Activated CD4-positive, alpha-beta memory T cell treated with anti-CD3 and anti-CD28 coated beads for 36 hours (primary cell): ENCODE measurements around the gene TMEM50B. TPM values are rescaled to one million over a fixed set of nuclear protein-coding genes. Genes with fewer than 3 reads are reported as not detected.

Experiments used
- CTCF ChIA-PET: fragments of 350-600 bp; sonication (Branson Sonifier 250); formaldehyde crosslinking; loops from one replicate; lab custom pipeline; 2021; ENCODE audit warnings: antibody characterized with exemption, inconsistent platforms; lab: Charles Lee
- POLR2A ChIA-PET: fragments of 350-600 bp; sonication (Branson Sonifier 250); formaldehyde crosslinking; loops from one replicate; lab custom pipeline; 2021; ENCODE audit warnings: antibody characterized with exemption; lab: Charles Lee
- DNase-seq: peaks from one replicate; pipeline ENCODE4 v3.0.0-alpha.2; 2020
- H3K27ac Mint-ChIP-seq: one replicate; pipeline ENCODE4 v1.8.0; 2021; ENCODE audit warnings: mixed read lengths
- H3K27me3 Mint-ChIP-seq: one replicate; pipeline ENCODE4 v1.8.0; 2021; ENCODE audit warnings: mixed read lengths
- H3K36me3 Mint-ChIP-seq: one replicate; pipeline ENCODE4 v1.8.0; 2021; ENCODE audit warnings: mixed read lengths
- H3K4me1 Mint-ChIP-seq: one replicate; pipeline ENCODE4 v1.8.0; 2021; ENCODE audit warnings: low read depth, mixed read lengths
- H3K4me3 Mint-ChIP-seq: one replicate; pipeline ENCODE4 v1.8.0; 2021; ENCODE audit warnings: mild to moderate bottlenecking, mixed read lengths
- H3K9me3 Mint-ChIP-seq: one replicate; pipeline ENCODE4 v1.8.0; 2021; ENCODE audit warnings: mixed read lengths
- intact Hi-C: fragments of 100-400 bp; cut with micrococcal nuclease; formaldehyde crosslinking; loops from one replicate; pipeline ENCODE4 v1.15.1; 2023
- total RNA-seq, 2 experiments: library from RNA; stranded (reverse); gene quantifications; one replicate each; pipeline ENCODE4 v1.2.3, GENCODE V29; 2021

TMEM50B gene
- total RNA-seq, 2 experiments from 2014 or later: 18.6 to 21.8 TPM

GRCh38 chr21:33443194-33443593 is 36.6 kb downstream of the TMEM50B start:
- POLR2A ChIA-PET: no interaction called here
- Mint-ChIP-seq H3K9me3 (no peaks in the 10 kb centered on the region), H3K27me3 (no peaks in the 10 kb centered on the region), H3K4me3 (no peak overlapping the region), H3K36me3 (peaks cover 6% of the 10 kb centered on the region), H3K4me1 (peaks cover 3% of the 10 kb centered on the region), H3K27ac (no peak overlapping the region)
- intact Hi-C loops: no loop called here
- no peak for DNase-seq
- CTCF ChIA-PET: interaction anchor here (6.6 kb wide), 1 partner anchor 82 kb away, joined by 72 read pairs; no protein-coding TSS in a partner anchor

GRCh38 chr21:33441489-33442477 is 38.0 kb downstream of the TMEM50B start:
- Mint-ChIP-seq H3K4me1 (peaks cover 3% of the 10 kb centered on the region), H3K36me3 (peaks cover 11% of the 10 kb centered on the region), H3K4me3 (no peak overlapping the region), H3K27me3 (no peaks in the 10 kb centered on the region), H3K9me3 (no peaks in the 10 kb centered on the region), H3K27ac (no peak overlapping the region)
- CTCF ChIA-PET: interaction anchor here (0.8 to 6.6 kb wide), 4 partner anchors 81 to 520 kb away, joined by 3 to 72 read pairs (median 11); no protein-coding TSS in a partner anchor
- intact Hi-C loops: no loop called here
- POLR2A ChIA-PET: no interaction called here
- no peak for DNase-seq

GRCh38 chr21:33437140-33437539 is 42.6 kb downstream of the TMEM50B start:
- H3K4me1 Mint-ChIP-seq: peaks cover 27% of the 10 kb centered on the region
- H3K27me3 Mint-ChIP-seq: no peaks in the 10 kb centered on the region
- no peak for DNase-seq
- H3K9me3 Mint-ChIP-seq: no peaks in the 10 kb centered on the region
- ChIA-PET POLR2A (no interaction called here), CTCF (interaction anchor here (0.9 to 2.3 kb wide), 2 partner anchors 76 to 240 kb away, joined by 3 to 9 read pairs; no protein-coding TSS in a partner anchor)
- H3K36me3 Mint-ChIP-seq: peaks cover 38% of the 10 kb centered on the region
- no peak overlapping the region for H3K4me3 Mint-ChIP-seq
- H3K27ac Mint-ChIP-seq: no peak overlapping the region
- intact Hi-C loops: no loop called here

GRCh38 chr21:33434770-33435360 is 44.9 kb downstream of the TMEM50B start:
- Mint-ChIP-seq H3K9me3 (no peaks in the 10 kb centered on the region), H3K36me3 (peaks cover 51% of the 10 kb centered on the region), H3K4me3 (peak overlapping the region; percentile 28), H3K27ac (peak overlapping the region; percentile 76), H3K27me3 (no peaks in the 10 kb centered on the region), H3K4me1 (peaks cover 27% of the 10 kb centered on the region)
- DNase-seq: peak; percentile 44
- intact Hi-C loops: loop anchor here (1.0 kb wide), 3 partner anchors 29 to 74 kb away; no protein-coding TSS in a partner anchor
- CTCF ChIA-PET: interaction anchor here (1.1 to 3.7 kb wide), 8 partner anchors 10 to 236 kb away, joined by 3 to 29 read pairs (median 6); partner anchors contain the start of gene IFNAR1
- POLR2A ChIA-PET: interaction anchor here (0.9 to 1.9 kb wide), 7 partner anchors 10 to 196 kb away, joined by 3 to 18 read pairs (median 5); partner anchors contain the start of genes IFNAR1 and TMEM50B

- H3K4me3 Mint-ChIP-seq: no peak overlapping the region
- ChIA-PET POLR2A (interaction anchor here (0.9 to 1.9 kb wide), 2 partner anchors 48 to 109 kb away, joined by 4 to 8 read pairs; partner anchors contain the start of gene IFNAR1), CTCF (interaction anchor here (1.1 to 3.7 kb wide), 4 partner anchors 27 to 235 kb away, joined by 3 to 29 read pairs (median 8); no protein-coding TSS in a partner anchor)
- H3K27me3 Mint-ChIP-seq: no peaks in the 10 kb centered on the region
- H3K4me1 Mint-ChIP-seq: peaks cover 27% of the 10 kb centered on the region
- DNase-seq: peak; percentile 16
- peaks cover 55% of the 10 kb centered on the region for H3K36me3 Mint-ChIP-seq
- intact Hi-C loops: loop anchor here (1.0 kb wide), 1 partner anchor 27 kb away; no protein-coding TSS in a partner anchor
- H3K9me3 Mint-ChIP-seq: no peaks in the 10 kb centered on the region
- H3K27ac Mint-ChIP-seq: peak overlapping the region; percentile 42
Observed at GRCh38 chr21:33433425-33434114, 46.2 kb downstream of the TMEM50B start.

GRCh38 chr21:33433001-33433400 is 46.8 kb downstream of the TMEM50B start:
- DNase-seq: no peak
- intact Hi-C loops: no loop called here
- Mint-ChIP-seq H3K27ac (no peak overlapping the region), H3K36me3 (peaks cover 53% of the 10 kb centered on the region), H3K27me3 (no peaks in the 10 kb centered on the region), H3K9me3 (no peaks in the 10 kb centered on the region), H3K4me1 (peaks cover 27% of the 10 kb centered on the region), H3K4me3 (no peak overlapping the region)
- CTCF ChIA-PET: interaction anchor here (1.1 to 3.7 kb wide), 2 partner anchors 56 to 72 kb away, joined by 3 to 29 read pairs; no protein-coding TSS in a partner anchor
- POLR2A ChIA-PET: no interaction called here

- Mint-ChIP-seq H3K27ac (no peak overlapping the region), H3K4me1 (peaks cover 27% of the 10 kb centered on the region), H3K9me3 (no peaks in the 10 kb centered on the region), H3K36me3 (peaks cover 53% of the 10 kb centered on the region), H3K27me3 (no peaks in the 10 kb centered on the region), H3K4me3 (no peak overlapping the region)
- CTCF ChIA-PET: interaction anchor here (1.1 to 3.7 kb wide), 2 partner anchors 56 to 71 kb away, joined by 3 to 29 read pairs; no protein-coding TSS in a partner anchor
- DNase-seq: no peak
- POLR2A ChIA-PET: no interaction called here
- intact Hi-C loops: no loop called here
Observed at GRCh38 chr21:33432496-33432895, 47.3 kb downstream of the TMEM50B start.

- intact Hi-C loops: no loop called here
- CTCF ChIA-PET: interaction anchor here (1.2 to 1.4 kb wide), 2 partner anchors 14 to 234 kb away, joined by 3 to 6 read pairs; no protein-coding TSS in a partner anchor
Observed at GRCh38 chr21:33430858-33431257, 48.9 kb downstream of the TMEM50B start.

GRCh38 chr21:33428669-33429068 is 51.1 kb downstream of the TMEM50B start:
- intact Hi-C loops: no loop called here
- no peaks in the 10 kb centered on the region for H3K9me3 Mint-ChIP-seq
- H3K4me3 Mint-ChIP-seq: no peak overlapping the region
- DNase-seq: no peak
- CTCF ChIA-PET: interaction anchor here (1.4 kb wide), 1 partner anchor 69 kb away, joined by 3 read pairs; no protein-coding TSS in a partner anchor
- H3K4me1 Mint-ChIP-seq: peaks cover 9% of the 10 kb centered on the region
- H3K27me3 Mint-ChIP-seq: no peaks in the 10 kb centered on the region
- H3K27ac Mint-ChIP-seq: no peak overlapping the region
- POLR2A ChIA-PET: no interaction called here
- H3K36me3 Mint-ChIP-seq: peaks cover 46% of the 10 kb centered on the region

More at GRCh38 chr21:33430858-33431257, 48.9 kb downstream of the TMEM50B start:
- Mint-ChIP-seq H3K36me3 (peaks cover 55% of the 10 kb centered on the region), H3K4me3 (no peak overlapping the region), H3K4me1 (peaks cover 25% of the 10 kb centered on the region), H3K9me3 (no peaks in the 10 kb centered on the region), H3K27me3 (no peaks in the 10 kb centered on the region), H3K27ac (no peak overlapping the region)
- no peak for DNase-seq
- POLR2A ChIA-PET: no interaction called here

GRCh38 chr21:33427051-33427450 is 52.7 kb downstream of the TMEM50B start:
- H3K4me1 Mint-ChIP-seq: no peaks in the 10 kb centered on the region
- intact Hi-C loops: no loop called here
- H3K9me3 Mint-ChIP-seq: no peaks in the 10 kb centered on the region
- H3K36me3 Mint-ChIP-seq: peaks cover 33% of the 10 kb centered on the region
- ChIA-PET POLR2A (no interaction called here), CTCF (no interaction called here)
- H3K27ac Mint-ChIP-seq: no peak overlapping the region
- no peaks in the 10 kb centered on the region for H3K27me3 Mint-ChIP-seq
- no peak for DNase-seq
- H3K4me3 Mint-ChIP-seq: no peak overlapping the region

GRCh38 chr21:33425825-33426224 is 53.9 kb downstream of the TMEM50B start:
- Mint-ChIP-seq H3K4me1 (no peaks in the 10 kb centered on the region), H3K9me3 (no peaks in the 10 kb centered on the region), H3K36me3 (peaks cover 33% of the 10 kb centered on the region), H3K27me3 (no peaks in the 10 kb centered on the region), H3K4me3 (no peak overlapping the region), H3K27ac (no peak overlapping the region)
- ChIA-PET POLR2A (no interaction called here), CTCF (no interaction called here)
- DNase-seq: no peak
- intact Hi-C loops: no loop called here
